K562 (cell line): ENCODE measurements around the gene VPS11. TPM values are rescaled to one million over a fixed set of nuclear protein-coding genes. Genes with fewer than 3 reads are reported as not detected.

Experiments used
- FOXK1 ChIP-seq: sonication (generic); formaldehyde crosslinking; IDR thresholded peaks from 2 replicates; pipeline ENCODE4 v1.8.0; 2022; ENCODE audit warnings: missing genetic modification reagents, mild to moderate bottlenecking, borderline replicate concordance
- MBD1 ChIP-seq: fragments of 250-450 bp; sonication (Bioruptor Pico); IDR thresholded peaks from 2 replicates; pipeline ENCODE4 v1.8.0; 2022; ENCODE audit warnings: inconsistent platforms
- SRSF9 ChIP-seq: fragments of 200-400 bp; formaldehyde crosslinking; IDR thresholded peaks from 2 replicates; pipeline ENCODE4 v1.6.1; 2017; ENCODE audit warnings: low read depth, low read length, borderline replicate concordance
- STAT5A ChIP-seq: IDR thresholded peaks from 2 replicates; pipeline ENCODE4 v1.6.1; 2012; ENCODE audit warnings: low read length, inconsistent platforms, borderline replicate concordance
- TBL1XR1 ChIP-seq, 2 experiments: IDR thresholded peaks; 2 replicates each; pipeline ENCODE4 v1.6.1; 2012; ENCODE audit warnings: improper control_type of control experiment in 2 of 2, low read length in 2 of 2, mild to moderate bottlenecking in 1 of 2
- TSHZ1 ChIP-seq: fragments of 250-450 bp; sonication (Bioruptor Pico); IDR thresholded peaks from 2 replicates; pipeline ENCODE4 v1.4.0; 2020; ENCODE audit warnings: mild to moderate bottlenecking, moderate library complexity
- ZNF408 ChIP-seq: fragments of 250-450 bp; sonication (Bioruptor Pico); IDR thresholded peaks from 2 replicates; pipeline ENCODE4 v1.4.0; 2020; ENCODE audit warnings: low read depth, mild to moderate bottlenecking, moderate library complexity
- ZNF592 ChIP-seq: fragments of 450-650 bp; IDR thresholded peaks from 2 replicates; pipeline ENCODE4 v1.6.1; 2017; ENCODE audit warnings: antibody characterized with exemption, mild to moderate bottlenecking
- polyA plus RNA-seq, 8 experiments: library from polyadenylated mRNA; depleted of rRNA in 4 of 8; stranded (reverse) in 5 of 8; unstranded in 3 of 8; fragments of >200 nt; fragmentation: Nextera tagmentation in 2 of 8; fragmentation: Illumina TruSeq in 1 of 8; extraction: Ambion mirVana in 2 of 8; extraction: Trizol in 1 of 8; gene quantifications; 2 replicates each; pipeline versions ENCODE4 v1.2.1 to v1.2.3, GENCODE V29; 2011 to 2014; ENCODE audit warnings: inconsistent platforms in 1 of 8, missing spikeins in 1 of 8
- total RNA-seq, 7 experiments: library from RNA; depleted of rRNA in 6 of 7; stranded (reverse); fragments of >200 nt in 6 of 7; fragmentation: Illumina TruSeq in 2 of 7; extraction: Trizol in 2 of 7; gene quantifications; 2 replicates each; pipeline versions ENCODE4 v1.2.1 to v1.2.3, GENCODE V29; 2011 to 2021; ENCODE audit warnings: low replicate concordance in 1 of 7
- TF ChIP-seq, protein P1 (sequence below): fragments of 450-650 bp; formaldehyde crosslinking; IDR thresholded peaks from 2 replicates; pipeline ENCODE4 v1.4.0; 2022; ENCODE audit warnings: missing genetic modification characterization
- TF ChIP-seq, protein P2 (sequence below): fragments of 450-650 bp; IDR thresholded peaks from 2 replicates; pipeline ENCODE4 v1.7.0; 2016; ENCODE audit warnings: borderline replicate concordance

The VPS11 gene
- total and polyA plus RNA-seq, 9 of the 15 experiments (the other 6 are each of a cell fraction or from before 2014, with no cell fraction given) = 14.1 to 35.5 (median 27.5) TPM

DNA sequence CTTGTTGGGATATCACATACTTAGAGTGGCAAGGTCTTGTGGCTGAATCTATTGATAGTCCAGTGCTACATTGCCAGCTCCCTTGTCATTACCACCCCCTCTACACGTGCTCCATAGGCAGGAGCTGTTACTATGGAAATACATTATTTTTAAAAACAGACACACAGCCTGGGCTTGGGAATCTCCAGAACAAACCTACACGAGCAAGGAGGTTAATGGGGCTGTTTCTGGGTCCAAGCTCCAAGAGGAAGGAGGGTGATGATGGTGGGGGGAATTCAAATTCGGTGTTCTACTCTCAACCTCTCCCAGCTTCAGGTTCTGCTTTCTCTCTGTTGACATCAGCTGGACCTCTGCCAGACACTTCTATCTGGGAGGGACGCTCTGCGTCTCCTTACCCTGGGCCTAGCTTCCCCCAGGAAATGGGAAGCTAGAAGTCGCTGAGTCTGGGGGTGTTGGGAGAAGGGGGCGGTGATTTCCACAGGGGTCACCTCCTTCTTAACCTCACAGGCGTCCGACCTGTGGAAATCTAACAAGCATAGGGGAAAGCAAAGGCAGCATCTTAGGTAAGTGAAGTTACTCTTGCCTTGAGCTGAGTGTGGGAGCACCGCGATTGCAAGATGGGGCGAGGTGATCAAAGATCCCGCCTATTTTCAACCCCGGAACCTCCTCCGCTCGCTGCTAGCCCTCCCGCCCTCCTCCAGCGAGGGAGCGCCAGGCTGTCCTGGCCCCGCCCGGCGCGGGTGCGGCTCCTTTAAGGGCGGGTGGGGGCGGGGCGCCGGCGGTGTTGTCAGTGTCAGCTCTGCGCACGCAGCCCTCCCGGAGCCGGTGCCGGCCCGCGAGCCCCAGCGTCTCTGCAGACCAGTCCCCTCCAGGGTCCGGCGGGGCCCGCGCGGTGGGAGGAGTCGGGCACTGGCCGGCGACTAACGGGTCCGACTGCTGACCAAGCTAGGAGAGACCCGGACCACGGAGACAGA, 39.2 kb downstream of the VPS11 start, which contains the start of gene C2CD2L (continued):
- TF ChIP-seq ZNF592 = peak; percentile 91
- no peak for TF ChIP-seq ZNF408
- TF ChIP-seq, protein P1, sequence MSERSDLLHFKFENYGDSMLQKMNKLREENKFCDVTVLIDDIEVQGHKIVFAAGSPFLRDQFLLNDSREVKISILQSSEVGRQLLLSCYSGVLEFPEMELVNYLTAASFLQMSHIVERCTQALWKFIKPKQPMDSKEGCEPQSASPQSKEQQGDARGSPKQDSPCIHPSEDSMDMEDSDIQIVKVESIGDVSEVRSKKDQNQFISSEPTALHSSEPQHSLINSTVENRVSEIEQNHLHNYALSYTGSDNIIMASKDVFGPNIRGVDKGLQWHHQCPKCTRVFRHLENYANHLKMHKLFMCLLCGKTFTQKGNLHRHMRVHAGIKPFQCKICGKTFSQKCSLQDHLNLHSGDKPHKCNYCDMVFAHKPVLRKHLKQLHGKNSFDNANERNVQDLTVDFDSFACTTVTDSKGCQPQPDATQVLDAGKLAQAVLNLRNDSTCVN (CRISPR knock-in tag) = no peak
- TF ChIP-seq TSHZ1 = no peak
- TF ChIP-seq, protein P2, sequence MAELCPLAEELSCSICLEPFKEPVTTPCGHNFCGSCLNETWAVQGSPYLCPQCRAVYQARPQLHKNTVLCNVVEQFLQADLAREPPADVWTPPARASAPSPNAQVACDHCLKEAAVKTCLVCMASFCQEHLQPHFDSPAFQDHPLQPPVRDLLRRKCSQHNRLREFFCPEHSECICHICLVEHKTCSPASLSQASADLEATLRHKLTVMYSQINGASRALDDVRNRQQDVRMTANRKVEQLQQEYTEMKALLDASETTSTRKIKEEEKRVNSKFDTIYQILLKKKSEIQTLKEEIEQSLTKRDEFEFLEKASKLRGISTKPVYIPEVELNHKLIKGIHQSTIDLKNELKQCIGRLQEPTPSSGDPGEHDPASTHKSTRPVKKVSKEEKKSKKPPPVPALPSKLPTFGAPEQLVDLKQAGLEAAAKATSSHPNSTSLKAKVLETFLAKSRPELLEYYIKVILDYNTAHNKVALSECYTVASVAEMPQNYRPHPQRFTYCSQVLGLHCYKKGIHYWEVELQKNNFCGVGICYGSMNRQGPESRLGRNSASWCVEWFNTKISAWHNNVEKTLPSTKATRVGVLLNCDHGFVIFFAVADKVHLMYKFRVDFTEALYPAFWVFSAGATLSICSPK = no peak
- no peak for TF ChIP-seq MBD1 (CRISPR knock-in tag)
- TF ChIP-seq FOXK1 (CRISPR knock-in tag) = peak; percentile 70; the same call in 1 of the 2 replicates
- no peak for TF ChIP-seq STAT5A
- TF ChIP-seq SRSF9 = no peak
- TF ChIP-seq TBL1XR1 (IDR thresholded peaks at IDR 0.05; ENCODE audit: low read length in 2 of 2) = peak in 1 of 2 experiments; percentile 33; a peak in 1 of 4 replicates
